Natural killer cell treated with Interleukin-12 subunit alpha and Interleukin-12 subunit beta and Interleukin-15 and Interleukin-18, amount 100 ng/mL, for 72 hours (primary cell): ENCODE data around the gene CIPC. TPM values are rescaled to one million over a fixed set of nuclear protein-coding genes. Genes with fewer than 3 reads are reported as not detected.

ENCODE experiments used
- ATAC-seq, 2 donors: fragments of 150-1000 bp; cut with Tn5 transposase in 1 of 2; sonication (Bioruptor Pico), chemical (Tn5 transposase) in 1 of 2; 2 replicates each; pipeline ENCODE4 v1.10.0; 2021
- DNase-seq: peaks from one replicate; pipeline ENCODE4 v3.0.0; 2022; ENCODE audit warnings: low spot score
- H3K27ac Mint-ChIP-seq, 2 donors: 1 replicate in 1 of 2; 2 replicates in 1 of 2; pipeline ENCODE4 v1.8.0; 2022; ENCODE audit warnings: mixed read lengths in 2 of 2, mild to moderate bottlenecking in 1 of 2, moderate library complexity in 1 of 2
- H3K27me3 Mint-ChIP-seq, 2 donors: 1 replicate in 1 of 2; 2 replicates in 1 of 2; pipeline ENCODE4 v1.8.0; 2022; ENCODE audit warnings: mixed read lengths in 2 of 2
- H3K36me3 Mint-ChIP-seq: one replicate; pipeline ENCODE4 v1.8.0; 2022; ENCODE audit warnings: mixed read lengths
- H3K4me1 Mint-ChIP-seq, 2 donors: 1 replicate in 1 of 2; 2 replicates in 1 of 2; pipeline ENCODE4 v1.8.0; 2022; ENCODE audit warnings: low read depth in 2 of 2, mixed read lengths in 2 of 2, mild to moderate bottlenecking in 1 of 2
- H3K4me3 Mint-ChIP-seq: one replicate; pipeline ENCODE4 v1.8.0; 2022; ENCODE audit warnings: mixed read lengths
- H3K9me3 Mint-ChIP-seq: 2 replicates; pipeline ENCODE4 v1.8.0; 2022; ENCODE audit warnings: mixed read lengths
- total RNA-seq, 2 donors: library from RNA; stranded (reverse); gene quantifications; one replicate each; pipeline ENCODE4 v1.2.3, GENCODE V29; 2022

Gene CIPC
- total RNA-seq, 2 donors from 2014 or later: 11.8 to 19.6 TPM

DNA sequence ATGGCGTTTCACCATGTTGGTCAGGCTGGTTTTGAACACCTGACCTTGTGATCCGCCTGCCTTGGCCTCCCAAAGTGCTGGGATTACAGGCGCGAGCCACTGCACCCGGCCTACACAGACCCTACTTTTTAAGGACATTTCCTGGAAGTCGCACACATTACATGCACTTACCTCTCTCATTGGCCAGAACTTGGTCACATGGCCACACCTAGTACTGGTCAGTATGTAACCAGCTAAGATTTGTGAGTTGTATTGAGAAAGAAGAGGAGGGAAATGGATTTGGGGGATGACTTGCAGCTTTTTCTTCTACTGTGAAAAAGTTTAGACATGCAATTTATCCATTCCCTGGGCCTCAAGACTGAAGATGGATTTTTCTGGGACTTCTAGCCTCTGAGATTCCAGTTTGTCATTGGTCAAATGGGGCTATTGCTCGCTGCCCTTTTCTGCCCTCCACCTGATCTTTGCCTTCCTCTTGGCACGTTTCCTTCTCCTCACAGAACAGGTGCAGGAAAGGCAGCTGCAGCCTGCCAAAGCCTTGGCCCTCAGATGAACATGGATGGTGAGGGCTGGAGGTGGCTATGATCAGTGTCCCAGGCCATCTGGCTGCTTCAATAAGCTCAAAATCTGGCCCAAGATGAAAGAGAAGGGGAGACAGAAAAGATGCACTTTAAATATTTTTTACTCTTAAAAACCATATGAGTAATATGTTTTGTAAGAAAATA is 50.6 kb downstream of the CIPC start:
- no peaks in the 10 kb centered on the region for H3K4me1 Mint-ChIP-seq
- peaks cover 30 to 60% of the 10 kb centered on the region in 2 donors for H3K27me3 Mint-ChIP-seq
- DNase-seq: no peak
- no peak for ATAC-seq
- H3K36me3 Mint-ChIP-seq: no peaks in the 10 kb centered on the region
- H3K4me3 Mint-ChIP-seq: no peak overlapping the region
- no peaks in the 10 kb centered on the region for H3K9me3 Mint-ChIP-seq
- H3K27ac Mint-ChIP-seq: no peak overlapping the region

DNA sequence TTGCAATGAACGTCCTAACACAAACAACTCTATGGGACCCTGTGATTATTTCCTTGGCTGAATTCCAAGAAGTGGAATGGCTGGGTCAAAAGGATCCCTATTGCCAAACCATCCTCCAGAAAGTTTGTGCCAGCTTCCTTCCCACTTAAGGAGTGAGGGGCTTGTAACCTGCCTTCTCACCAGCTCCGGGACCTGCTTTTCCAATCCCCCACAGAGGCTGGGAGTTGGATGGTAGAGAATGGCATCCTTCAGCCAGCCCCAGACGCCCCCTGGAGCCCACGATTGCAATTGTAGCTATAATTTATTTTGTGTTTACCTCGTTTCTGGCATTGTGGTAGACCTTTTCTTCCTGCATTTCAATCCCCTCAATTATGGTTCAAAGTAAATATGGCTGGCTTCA is 53.2 kb downstream of the CIPC start:
- ATAC-seq (no peak), DNase-seq (no peak)
- Mint-ChIP-seq H3K9me3 (no peaks in the 10 kb centered on the region), H3K27ac (no peak overlapping the region), H3K27me3 (peaks cover 27 to 50% of the 10 kb centered on the region in 2 donors), H3K4me1 (no peaks in the 10 kb centered on the region), H3K4me3 (no peak overlapping the region), H3K36me3 (no peaks in the 10 kb centered on the region)

DNA sequence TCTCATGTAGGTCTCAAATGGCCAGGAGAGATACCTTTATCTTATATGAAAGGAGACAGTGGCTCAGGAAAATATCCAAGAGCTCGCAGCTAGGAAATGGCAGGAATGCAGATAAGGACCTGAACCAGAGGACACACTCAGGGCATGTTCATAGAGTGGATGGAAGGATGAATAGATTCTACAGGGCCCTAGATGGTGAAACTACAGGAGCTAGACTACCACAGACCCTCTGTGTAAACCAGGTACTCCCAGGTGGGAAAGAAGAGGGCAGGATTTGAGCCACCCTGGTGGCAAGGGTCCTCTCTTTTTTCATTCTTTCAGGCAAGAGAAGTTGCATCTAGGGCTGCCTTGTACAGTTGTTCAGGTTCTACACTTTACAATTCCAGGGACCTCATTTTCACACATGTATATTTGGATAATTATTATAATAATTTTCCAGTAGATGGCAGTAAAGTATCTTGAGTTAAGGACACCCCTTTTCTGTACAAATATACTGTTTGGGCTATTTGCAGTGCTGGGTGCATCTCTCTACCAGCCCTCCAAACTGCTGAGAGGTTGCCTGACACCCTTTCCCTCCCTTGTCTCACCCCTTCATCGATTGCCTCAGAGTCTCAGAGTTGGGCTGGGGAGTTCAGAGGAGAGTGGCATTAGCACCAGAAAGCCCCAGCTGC is 54.0 kb downstream of the CIPC start:
- H3K27me3 Mint-ChIP-seq: peaks cover 26 to 42% of the 10 kb centered on the region in 2 donors

DNA sequence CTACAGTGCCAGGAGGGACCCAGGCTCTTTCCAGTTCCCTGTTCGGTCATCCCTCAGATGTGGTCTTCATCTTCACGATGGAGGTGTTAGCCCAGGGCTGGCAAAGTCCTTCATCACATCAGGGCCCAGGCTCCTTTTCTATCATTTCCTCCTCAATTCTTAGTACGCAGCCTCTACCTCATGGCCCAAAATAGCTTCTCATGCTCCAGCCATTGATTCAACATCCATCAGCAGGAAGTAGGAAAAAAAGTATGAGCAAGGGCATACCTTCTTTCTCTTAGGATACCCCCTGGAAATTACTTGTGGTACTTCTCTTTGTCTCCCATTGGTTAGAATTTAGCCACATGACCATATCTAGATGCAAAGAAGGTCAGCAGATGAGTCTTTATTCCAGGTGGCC is 55.7 kb downstream of the CIPC start:
- peaks cover 37 to 42% of the 10 kb centered on the region in 2 donors for H3K27me3 Mint-ChIP-seq
- no peak overlapping the region for H3K27ac Mint-ChIP-seq
- H3K36me3 Mint-ChIP-seq: no peaks in the 10 kb centered on the region
- H3K9me3 Mint-ChIP-seq: no peaks in the 10 kb centered on the region
- no peak overlapping the region for H3K4me3 Mint-ChIP-seq
- no peaks in the 10 kb centered on the region for H3K4me1 Mint-ChIP-seq
- ATAC-seq: no peak
- no peak for DNase-seq

More for the DNA sequence above, 54.0 kb downstream of the CIPC start:
- H3K36me3 Mint-ChIP-seq: no peaks in the 10 kb centered on the region
- no peak overlapping the region for H3K4me3 Mint-ChIP-seq
- H3K4me1 Mint-ChIP-seq: no peaks in the 10 kb centered on the region
- ATAC-seq (peak in 1 of 2 donors; percentile 20), DNase-seq (no peak)
- H3K27ac Mint-ChIP-seq: no peak overlapping the region
- H3K9me3 Mint-ChIP-seq: no peaks in the 10 kb centered on the region

DNA sequence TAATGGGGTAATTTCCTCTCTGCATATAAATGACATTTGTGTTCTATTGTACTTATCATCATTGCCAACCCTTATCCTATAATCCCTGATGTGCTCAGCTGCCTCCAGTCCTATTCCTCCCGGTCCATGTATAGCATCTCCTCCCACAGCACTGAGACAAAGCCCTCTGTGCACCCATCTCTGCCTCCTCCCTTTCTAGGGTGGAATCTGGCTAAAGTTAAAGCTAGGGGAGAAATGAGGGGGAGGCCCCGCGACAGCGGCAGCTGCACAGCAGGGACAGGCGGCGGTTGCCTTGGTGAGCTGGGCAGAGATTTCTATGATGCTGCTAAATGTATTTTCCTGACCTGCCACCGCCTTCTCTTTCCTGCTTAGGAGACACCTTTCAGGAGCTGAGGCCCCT is 56.4 kb downstream of the CIPC start:
- H3K27me3 Mint-ChIP-seq: peaks cover 41 to 43% of the 10 kb centered on the region in 2 donors
- no peak overlapping the region for H3K27ac Mint-ChIP-seq
- no peaks in the 10 kb centered on the region for H3K9me3 Mint-ChIP-seq
- DNase-seq: no peak
- H3K4me1 Mint-ChIP-seq: no peaks in the 10 kb centered on the region
- ATAC-seq: no peak
- H3K4me3 Mint-ChIP-seq: no peak overlapping the region
- H3K36me3 Mint-ChIP-seq: no peaks in the 10 kb centered on the region

DNA sequence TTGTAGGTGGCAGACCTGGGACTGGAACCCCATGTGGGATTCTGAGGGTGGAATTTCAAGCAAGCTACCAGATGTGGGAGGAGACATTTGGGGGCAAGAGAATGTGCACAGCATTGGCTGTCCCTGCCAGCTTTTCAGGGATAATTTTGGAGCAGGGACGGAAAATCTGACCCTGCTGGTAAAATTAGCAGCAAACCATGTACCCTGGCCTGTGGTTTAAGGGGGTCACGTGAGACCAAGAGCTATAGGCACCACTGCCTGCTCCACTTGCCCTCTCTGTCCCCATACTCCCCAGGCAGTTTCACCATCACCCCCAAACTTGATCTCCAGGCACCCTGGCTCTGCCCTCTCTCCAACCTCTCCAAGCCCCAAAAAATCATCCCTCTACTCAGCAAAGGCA is 57.0 kb downstream of the CIPC start:
- Mint-ChIP-seq H3K27me3 (peaks cover 41 to 43% of the 10 kb centered on the region in 2 donors), H3K4me3 (no peak overlapping the region), H3K36me3 (no peaks in the 10 kb centered on the region), H3K4me1 (no peaks in the 10 kb centered on the region), H3K27ac (no peak overlapping the region), H3K9me3 (no peaks in the 10 kb centered on the region)
- no peak for DNase-seq
- ATAC-seq: no peak

DNA sequence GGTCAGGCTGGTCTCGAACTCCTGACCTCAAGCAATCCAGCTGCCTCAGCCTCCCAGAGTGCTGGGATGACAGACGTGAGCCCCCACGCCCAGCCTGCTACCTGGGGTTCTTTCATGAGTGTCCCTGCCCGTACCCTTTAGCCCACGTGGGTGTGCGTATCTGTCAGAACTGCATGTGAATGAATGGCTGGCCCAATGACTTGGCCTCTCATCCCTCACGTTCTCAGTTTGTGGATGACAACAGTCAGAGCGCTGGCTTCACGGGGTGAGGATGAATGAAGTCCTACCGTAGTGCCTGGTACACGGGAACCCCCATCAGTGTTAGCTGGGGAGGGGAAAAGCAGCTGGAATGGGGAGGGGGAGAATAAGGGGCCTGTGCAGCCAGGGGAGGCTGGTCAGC is 59.7 kb downstream of the CIPC start:
- DNase-seq: no peak
- H3K4me1 Mint-ChIP-seq: no peaks in the 10 kb centered on the region
- H3K4me3 Mint-ChIP-seq: no peak overlapping the region
- no peak for ATAC-seq
- peaks cover 43 to 47% of the 10 kb centered on the region in 2 donors for H3K27me3 Mint-ChIP-seq
- H3K27ac Mint-ChIP-seq: no peak overlapping the region
- no peaks in the 10 kb centered on the region for H3K9me3 Mint-ChIP-seq
- H3K36me3 Mint-ChIP-seq: no peaks in the 10 kb centered on the region

DNA sequence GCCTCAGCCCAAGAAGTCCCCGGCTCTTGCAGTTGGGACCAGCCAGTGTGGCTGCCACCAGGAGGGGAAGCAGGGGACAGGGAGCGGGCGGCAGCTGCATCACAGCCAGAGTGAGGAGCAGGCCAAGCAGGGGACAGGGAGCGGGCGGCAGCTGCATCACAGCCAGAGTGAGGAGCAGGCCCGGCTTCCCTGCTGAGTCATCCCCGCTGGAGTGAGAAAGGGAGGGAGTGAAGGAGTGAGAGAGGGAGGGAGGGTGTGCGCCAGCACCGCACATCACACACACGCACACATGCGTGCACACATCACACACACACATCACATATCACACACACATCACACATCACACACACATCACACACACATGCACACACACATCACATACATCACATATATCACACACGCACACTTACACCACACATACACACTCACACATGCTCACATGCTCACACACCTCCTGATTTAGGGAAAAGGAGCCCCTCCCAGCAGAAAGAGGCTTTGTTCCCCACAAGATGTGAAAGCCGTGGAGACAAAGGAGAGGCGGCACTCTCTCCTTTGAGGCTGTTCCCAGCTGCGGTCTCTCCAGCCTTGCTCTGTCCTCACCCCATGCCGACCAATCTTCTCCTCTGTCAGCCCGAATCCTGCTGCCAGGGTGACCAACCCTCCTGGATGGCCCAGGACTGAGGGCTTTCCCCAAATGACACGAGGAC is 60.3 kb downstream of the CIPC start:
- no peaks in the 10 kb centered on the region for H3K36me3 Mint-ChIP-seq
- peak; percentile 22 to 30 for ATAC-seq
- no peaks in the 10 kb centered on the region for H3K9me3 Mint-ChIP-seq
- H3K4me1 Mint-ChIP-seq: no peaks in the 10 kb centered on the region
- peaks cover 42 to 44% of the 10 kb centered on the region in 2 donors for H3K27me3 Mint-ChIP-seq
- DNase-seq: no peak
- no peak overlapping the region for H3K4me3 Mint-ChIP-seq
- H3K27ac Mint-ChIP-seq: no peak overlapping the region

DNA sequence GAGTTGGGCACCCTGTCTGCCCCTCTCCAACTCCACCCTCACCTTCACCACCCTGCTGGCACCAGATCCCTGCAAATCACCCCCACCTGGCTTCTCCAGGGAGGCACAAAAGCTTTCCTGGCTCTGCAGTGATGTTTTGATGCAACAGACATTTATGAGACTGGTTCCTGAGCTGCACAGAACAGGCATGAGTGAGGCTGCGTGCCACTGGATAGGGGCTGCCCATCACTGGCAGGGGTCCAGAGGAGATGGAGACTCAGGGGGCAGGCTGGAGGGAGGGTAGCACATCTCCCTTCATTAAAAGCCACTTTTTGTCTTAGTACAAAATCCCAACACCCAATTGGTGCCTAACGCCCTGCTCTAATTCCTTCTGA is 60.8 kb downstream of the CIPC start:
- Mint-ChIP-seq H3K4me3 (no peak overlapping the region), H3K27me3 (peaks cover 41% of the 10 kb centered on the region in 2 donors), H3K36me3 (no peaks in the 10 kb centered on the region), H3K4me1 (no peaks in the 10 kb centered on the region), H3K27ac (no peak overlapping the region), H3K9me3 (no peaks in the 10 kb centered on the region)
- ATAC-seq (no peak), DNase-seq (no peak)

DNA sequence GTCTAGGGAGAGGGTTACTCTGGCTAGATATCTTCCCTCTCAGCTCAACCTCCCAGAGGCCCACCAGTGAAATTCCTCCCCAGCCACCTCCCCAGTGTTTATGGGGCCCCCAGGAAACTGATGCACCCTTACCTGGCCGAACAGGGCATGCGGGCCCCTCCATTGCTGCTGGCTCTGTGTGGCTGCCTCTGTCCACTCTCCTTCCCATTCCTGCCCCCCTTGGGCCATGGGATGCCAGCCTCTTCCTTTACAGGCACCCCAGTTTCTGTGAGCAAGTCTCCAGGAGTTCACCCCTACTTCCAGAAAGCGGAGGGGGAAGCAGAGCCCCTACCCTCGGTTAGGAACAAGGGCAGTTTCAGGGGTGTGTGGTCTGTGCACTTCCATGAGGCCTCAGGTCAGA is 63.0 kb downstream of the CIPC start:
- Mint-ChIP-seq H3K36me3 (no peaks in the 10 kb centered on the region), H3K4me3 (no peak overlapping the region), H3K4me1 (no peaks in the 10 kb centered on the region), H3K27me3 (peaks cover 33 to 41% of the 10 kb centered on the region in 2 donors), H3K9me3 (no peaks in the 10 kb centered on the region), H3K27ac (no peak overlapping the region)
- no peak for ATAC-seq
- no peak for DNase-seq

Other genes with a start within 250 kb of the CIPC start
- 10 to 100 TPM; 18.0 to 28.9 TPM for gene IRF2BPL, start 69.5 kb upstream of the CIPC start, total RNA-seq
- not detected for gene ZDHHC22, start 43.5 kb downstream of the CIPC start, total RNA-seq
- gene TMEM63C, start 83.5 kb downstream of the CIPC start, total RNA-seq: under 1 TPM; 0.12 to 0.84 TPM
- gene NGB, start 172.9 kb downstream of the CIPC start, total RNA-seq: not detected
- 10 to 100 TPM; 16.1 to 33.1 TPM for gene POMT2, start 222.6 kb downstream of the CIPC start, total RNA-seq
- gene GSTZ1, start 222.8 kb downstream of the CIPC start, total RNA-seq: 10 to 100 TPM in 1 of 2 donors, 1 to 10 TPM in 1; 6.5 to 11.6 TPM